ENCODE measurements around the gene TNFRSF25.

DNA sequence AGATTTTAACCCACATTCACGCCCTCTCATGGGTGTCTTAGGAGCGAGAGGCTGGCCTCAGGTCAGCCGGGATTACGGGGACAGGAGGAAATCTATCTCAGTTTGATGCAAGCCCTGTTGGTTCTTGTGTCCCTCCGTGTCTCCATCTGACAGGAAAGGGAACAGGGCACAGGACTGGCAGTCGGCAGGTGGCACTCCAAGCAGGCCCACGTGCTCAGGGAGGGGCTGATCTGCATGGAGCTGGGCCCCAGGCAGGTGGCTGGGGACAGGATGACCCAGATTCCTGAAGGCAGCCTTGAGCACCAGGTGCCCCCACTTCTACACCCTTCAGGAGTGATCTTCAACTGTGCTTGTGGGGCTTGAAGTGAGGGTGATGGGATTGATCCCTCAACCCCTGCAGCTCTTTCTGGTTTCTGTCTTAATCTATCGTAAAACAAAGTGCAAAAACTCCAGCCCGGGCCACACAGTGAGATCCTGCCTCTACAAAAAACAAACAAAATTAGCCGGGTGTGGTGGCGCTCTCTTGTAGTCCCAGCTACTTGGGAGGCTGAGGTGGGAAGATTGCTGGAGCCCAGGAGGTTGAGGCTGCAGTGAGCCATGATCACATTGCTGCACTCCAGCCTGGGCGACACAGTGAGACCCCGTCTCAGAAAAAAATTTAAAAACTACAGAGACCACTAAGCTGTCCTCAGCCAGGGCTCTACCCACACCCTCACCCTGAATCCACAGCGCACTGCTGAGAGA is 17.2 kb upstream of the TNFRSF25 start:
- TF ChIP-seq, protein P1, sequence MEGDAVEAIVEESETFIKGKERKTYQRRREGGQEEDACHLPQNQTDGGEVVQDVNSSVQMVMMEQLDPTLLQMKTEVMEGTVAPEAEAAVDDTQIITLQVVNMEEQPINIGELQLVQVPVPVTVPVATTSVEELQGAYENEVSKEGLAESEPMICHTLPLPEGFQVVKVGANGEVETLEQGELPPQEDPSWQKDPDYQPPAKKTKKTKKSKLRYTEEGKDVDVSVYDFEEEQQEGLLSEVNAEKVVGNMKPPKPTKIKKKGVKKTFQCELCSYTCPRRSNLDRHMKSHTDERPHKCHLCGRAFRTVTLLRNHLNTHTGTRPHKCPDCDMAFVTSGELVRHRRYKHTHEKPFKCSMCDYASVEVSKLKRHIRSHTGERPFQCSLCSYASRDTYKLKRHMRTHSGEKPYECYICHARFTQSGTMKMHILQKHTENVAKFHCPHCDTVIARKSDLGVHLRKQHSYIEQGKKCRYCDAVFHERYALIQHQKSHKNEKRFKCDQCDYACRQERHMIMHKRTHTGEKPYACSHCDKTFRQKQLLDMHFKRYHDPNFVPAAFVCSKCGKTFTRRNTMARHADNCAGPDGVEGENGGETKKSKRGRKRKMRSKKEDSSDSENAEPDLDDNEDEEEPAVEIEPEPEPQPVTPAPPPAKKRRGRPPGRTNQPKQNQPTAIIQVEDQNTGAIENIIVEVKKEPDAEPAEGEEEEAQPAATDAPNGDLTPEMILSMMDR (IDR thresholded peaks at IDR 0.05): no peak
- no peak for TF ChIP-seq POLR2A (IDR thresholded peaks at IDR 0.05)
